HepG2 (cell line): ENCODE measurements around the gene PGAP3. TPM values are rescaled to one million over a fixed set of nuclear protein-coding genes. Genes with fewer than 3 reads are reported as not detected.

Experiments
- CERS6 ChIP-seq: sonication (generic); formaldehyde crosslinking; IDR thresholded peaks from 2 replicates; pipeline ENCODE4 v1.5.0; 2020; ENCODE audit warnings: missing genetic modification reagents
- CREB3 ChIP-seq: sonication (generic); formaldehyde crosslinking; IDR thresholded peaks from 2 replicates; pipeline ENCODE4 v1.5.0; 2020; ENCODE audit warnings: missing genetic modification reagents
- ISX ChIP-seq: sonication (generic); formaldehyde crosslinking; conservative IDR thresholded peaks from 2 replicates; pipeline ENCODE4 v1.5.0; 2020; ENCODE audit warnings: missing genetic modification reagents
- MED8 ChIP-seq: sonication (generic); formaldehyde crosslinking; IDR thresholded peaks from 2 replicates; pipeline ENCODE4 v1.8.1; 2023; ENCODE audit warnings: mild to moderate bottlenecking, missing genetic modification reagents; ENCODE audit not compliant: insufficient replicate concordance
- NFKBIZ ChIP-seq: IDR thresholded peaks from 2 replicates; pipeline ENCODE4 v1.6.1; 2018; ENCODE audit warnings: missing genetic modification reagents, missing compliant biosample characterization
- PLRG1 ChIP-seq: fragments of 450-650 bp; conservative IDR thresholded peaks from 2 replicates; pipeline ENCODE4 v1.6.1; 2016
- RFXANK ChIP-seq: IDR thresholded peaks from 2 replicates; pipeline ENCODE4 v1.6.1; 2016
- ZFP36L2 ChIP-seq: sonication (generic); formaldehyde crosslinking; IDR thresholded peaks from 2 replicates; pipeline ENCODE4 v1.4.0; 2020; ENCODE audit warnings: missing genetic modification reagents
- ZNF24 ChIP-seq: fragments of 450-650 bp; IDR thresholded peaks from 2 replicates; pipeline ENCODE4 v1.6.1; 2017; ENCODE audit warnings: antibody characterized with exemption, mild to moderate bottlenecking
- ZNF30 ChIP-seq: sonication (generic); formaldehyde crosslinking; IDR thresholded peaks from 2 replicates; pipeline ENCODE4 v1.5.0; 2020; ENCODE audit warnings: mild to moderate bottlenecking, missing genetic modification reagents
- ZNF44 ChIP-seq: sonication (generic); formaldehyde crosslinking; IDR thresholded peaks from 2 replicates; pipeline ENCODE4 v1.5.1; 2020; ENCODE audit warnings: mild to moderate bottlenecking, missing genetic modification reagents
- ZNF558 ChIP-seq: sonication (generic); formaldehyde crosslinking; IDR thresholded peaks from 2 replicates; pipeline ENCODE4 v1.9.0; 2022; ENCODE audit warnings: mild to moderate bottlenecking, missing genetic modification reagents, borderline replicate concordance
- ZNF839 ChIP-seq: sonication (generic); formaldehyde crosslinking; IDR thresholded peaks from 2 replicates; pipeline ENCODE4 v1.4.0; 2020; ENCODE audit warnings: missing genetic modification reagents, mild to moderate bottlenecking, borderline replicate concordance
- polyA plus RNA-seq, 8 experiments: library from polyadenylated mRNA; depleted of rRNA in 3 of 8; stranded (reverse) in 7 of 8; unstranded in 1 of 8; fragments of >200 nt; fragmentation: Illumina TruSeq in 4 of 8; extraction: Trizol in 4 of 8; gene quantifications; 2 replicates each; pipeline versions ENCODE4 v1.2.1 to v1.2.3, GENCODE V29; 2011 to 2016; ENCODE audit warnings: low read depth in 4 of 8, missing spikeins in 1 of 8, mixed read lengths in 1 of 8; ENCODE audit not compliant: insufficient read depth in 1 of 8
- total RNA-seq, 5 experiments: library from RNA; depleted of rRNA; stranded (reverse); fragments of >200 nt; fragmentation: Illumina TruSeq; extraction: Trizol; gene quantifications; 2 replicates each; pipeline ENCODE4 v1.2.3, GENCODE V29; 2016; ENCODE audit warnings: low read depth in 1 of 5
- TF ChIP-seq, protein P1 (sequence below): sonication (generic); formaldehyde crosslinking; IDR thresholded peaks from 2 replicates; pipeline ENCODE4 v1.4.0; 2020; ENCODE audit warnings: mild to moderate bottlenecking, missing genetic modification reagents
- TF ChIP-seq, protein P2 (sequence below): sonication (generic); formaldehyde crosslinking; IDR thresholded peaks from 2 replicates; pipeline ENCODE4 v1.4.0; 2020; ENCODE audit warnings: missing genetic modification reagents
- TF ChIP-seq, protein P3 (sequence below): sonication (generic); formaldehyde crosslinking; conservative IDR thresholded peaks from 2 replicates; pipeline ENCODE4 v1.4.0; 2020; ENCODE audit warnings: missing genetic modification reagents
- TF ChIP-seq, protein P4 (sequence below): sonication (generic); formaldehyde crosslinking; IDR thresholded peaks from 2 replicates; pipeline ENCODE4 v1.9.0; 2021; ENCODE audit warnings: mild to moderate bottlenecking, missing genetic modification reagents

PGAP3 gene
- total and polyA plus RNA-seq, 2 of the 13 experiments (the other 11 are each of a cell fraction or from before 2014, with no cell fraction given), result 11.9 to 14.6 TPM

DNA sequence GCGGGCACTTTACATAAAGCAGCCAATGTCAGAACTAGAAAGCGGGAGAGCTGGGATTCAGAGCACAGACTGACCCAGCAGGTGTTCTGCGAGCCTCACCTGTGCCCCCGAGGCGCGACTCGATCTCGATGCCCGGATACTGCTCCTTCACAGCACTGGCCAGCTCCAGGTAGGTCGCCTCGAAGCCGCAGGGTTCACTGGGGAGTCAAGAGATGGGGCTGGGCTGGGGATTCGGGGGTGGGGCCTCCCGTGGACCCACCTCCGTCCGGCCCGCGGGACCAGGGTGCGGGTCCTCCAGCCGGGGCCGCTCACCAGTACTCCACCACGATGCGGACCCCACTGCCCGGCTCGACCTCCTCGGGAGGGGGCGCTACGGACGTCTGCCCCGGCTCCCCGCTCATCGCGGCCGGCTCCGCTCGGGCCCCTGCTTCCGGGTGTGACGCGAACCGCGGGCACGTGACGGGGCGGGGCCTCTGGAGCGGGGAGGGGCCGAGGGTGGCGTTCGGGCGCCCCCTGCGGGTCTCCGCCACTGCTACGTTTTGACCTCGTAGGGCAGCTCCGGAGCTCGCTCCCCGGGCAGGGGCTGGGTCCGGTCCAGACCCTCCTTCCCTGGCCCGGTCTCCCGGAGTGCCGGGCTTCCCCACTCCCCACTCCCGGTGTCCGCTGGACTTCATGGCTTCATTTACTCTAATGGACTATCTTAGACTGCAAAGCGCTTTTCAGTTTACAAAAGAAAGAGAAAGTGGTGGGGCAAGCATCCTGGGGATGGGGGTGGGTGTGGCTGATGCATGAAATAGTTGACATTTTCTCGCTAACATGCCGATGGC is 42.5 kb upstream of the PGAP3 start, which contains the start of gene MIEN1 (continued):
- TF ChIP-seq ISX (no peak), ZNF558 (CRISPR knock-in tag) (peak; percentile 33; the same call in 1 of the 2 replicates), ZNF24 (0 out of 2 replicates have a peak, but pooled peaks have one; percentile 34), ZFP36L2 (CRISPR knock-in tag) (no peak), ZNF839 (no peak; the same call in 1 of the 2 replicates), CERS6 (no peak), ZNF44 (peak; percentile 64; the same call in 1 of the 2 replicates), PLRG1 (no peak), RFXANK (CRISPR knock-in tag) (0 out of 2 replicates have a peak, but pooled peaks have one; percentile 54), MED8 (CRISPR knock-in tag) (no peak), ZNF30 (CRISPR knock-in tag) (no peak), CREB3 (CRISPR knock-in tag) (no peak), NFKBIZ (CRISPR knock-in tag) (no peak)
- TF ChIP-seq, protein P1, sequence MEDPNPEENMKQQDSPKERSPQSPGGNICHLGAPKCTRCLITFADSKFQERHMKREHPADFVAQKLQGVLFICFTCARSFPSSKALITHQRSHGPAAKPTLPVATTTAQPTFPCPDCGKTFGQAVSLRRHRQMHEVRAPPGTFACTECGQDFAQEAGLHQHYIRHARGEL (CRISPR knock-in tag), result no peak
- TF ChIP-seq, protein P2, sequence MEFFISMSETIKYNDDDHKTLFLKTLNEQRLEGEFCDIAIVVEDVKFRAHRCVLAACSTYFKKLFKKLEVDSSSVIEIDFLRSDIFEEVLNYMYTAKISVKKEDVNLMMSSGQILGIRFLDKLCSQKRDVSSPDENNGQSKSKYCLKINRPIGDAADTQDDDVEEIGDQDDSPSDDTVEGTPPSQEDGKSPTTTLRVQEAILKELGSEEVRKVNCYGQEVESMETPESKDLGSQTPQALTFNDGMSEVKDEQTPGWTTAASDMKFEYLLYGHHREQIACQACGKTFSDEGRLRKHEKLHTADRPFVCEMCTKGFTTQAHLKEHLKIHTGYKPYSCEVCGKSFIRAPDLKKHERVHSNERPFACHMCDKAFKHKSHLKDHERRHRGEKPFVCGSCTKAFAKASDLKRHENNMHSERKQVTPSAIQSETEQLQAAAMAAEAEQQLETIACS, result peak; percentile 45; the same call in 1 of the 2 replicates
- TF ChIP-seq, protein P3, sequence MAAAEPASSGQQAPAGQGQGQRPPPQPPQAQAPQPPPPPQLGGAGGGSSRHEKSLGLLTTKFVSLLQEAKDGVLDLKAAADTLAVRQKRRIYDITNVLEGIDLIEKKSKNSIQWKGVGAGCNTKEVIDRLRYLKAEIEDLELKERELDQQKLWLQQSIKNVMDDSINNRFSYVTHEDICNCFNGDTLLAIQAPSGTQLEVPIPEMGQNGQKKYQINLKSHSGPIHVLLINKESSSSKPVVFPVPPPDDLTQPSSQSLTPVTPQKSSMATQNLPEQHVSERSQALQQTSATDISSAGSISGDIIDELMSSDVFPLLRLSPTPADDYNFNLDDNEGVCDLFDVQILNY, result no peak; the same call in 1 of the 2 replicates
- TF ChIP-seq, protein P4, sequence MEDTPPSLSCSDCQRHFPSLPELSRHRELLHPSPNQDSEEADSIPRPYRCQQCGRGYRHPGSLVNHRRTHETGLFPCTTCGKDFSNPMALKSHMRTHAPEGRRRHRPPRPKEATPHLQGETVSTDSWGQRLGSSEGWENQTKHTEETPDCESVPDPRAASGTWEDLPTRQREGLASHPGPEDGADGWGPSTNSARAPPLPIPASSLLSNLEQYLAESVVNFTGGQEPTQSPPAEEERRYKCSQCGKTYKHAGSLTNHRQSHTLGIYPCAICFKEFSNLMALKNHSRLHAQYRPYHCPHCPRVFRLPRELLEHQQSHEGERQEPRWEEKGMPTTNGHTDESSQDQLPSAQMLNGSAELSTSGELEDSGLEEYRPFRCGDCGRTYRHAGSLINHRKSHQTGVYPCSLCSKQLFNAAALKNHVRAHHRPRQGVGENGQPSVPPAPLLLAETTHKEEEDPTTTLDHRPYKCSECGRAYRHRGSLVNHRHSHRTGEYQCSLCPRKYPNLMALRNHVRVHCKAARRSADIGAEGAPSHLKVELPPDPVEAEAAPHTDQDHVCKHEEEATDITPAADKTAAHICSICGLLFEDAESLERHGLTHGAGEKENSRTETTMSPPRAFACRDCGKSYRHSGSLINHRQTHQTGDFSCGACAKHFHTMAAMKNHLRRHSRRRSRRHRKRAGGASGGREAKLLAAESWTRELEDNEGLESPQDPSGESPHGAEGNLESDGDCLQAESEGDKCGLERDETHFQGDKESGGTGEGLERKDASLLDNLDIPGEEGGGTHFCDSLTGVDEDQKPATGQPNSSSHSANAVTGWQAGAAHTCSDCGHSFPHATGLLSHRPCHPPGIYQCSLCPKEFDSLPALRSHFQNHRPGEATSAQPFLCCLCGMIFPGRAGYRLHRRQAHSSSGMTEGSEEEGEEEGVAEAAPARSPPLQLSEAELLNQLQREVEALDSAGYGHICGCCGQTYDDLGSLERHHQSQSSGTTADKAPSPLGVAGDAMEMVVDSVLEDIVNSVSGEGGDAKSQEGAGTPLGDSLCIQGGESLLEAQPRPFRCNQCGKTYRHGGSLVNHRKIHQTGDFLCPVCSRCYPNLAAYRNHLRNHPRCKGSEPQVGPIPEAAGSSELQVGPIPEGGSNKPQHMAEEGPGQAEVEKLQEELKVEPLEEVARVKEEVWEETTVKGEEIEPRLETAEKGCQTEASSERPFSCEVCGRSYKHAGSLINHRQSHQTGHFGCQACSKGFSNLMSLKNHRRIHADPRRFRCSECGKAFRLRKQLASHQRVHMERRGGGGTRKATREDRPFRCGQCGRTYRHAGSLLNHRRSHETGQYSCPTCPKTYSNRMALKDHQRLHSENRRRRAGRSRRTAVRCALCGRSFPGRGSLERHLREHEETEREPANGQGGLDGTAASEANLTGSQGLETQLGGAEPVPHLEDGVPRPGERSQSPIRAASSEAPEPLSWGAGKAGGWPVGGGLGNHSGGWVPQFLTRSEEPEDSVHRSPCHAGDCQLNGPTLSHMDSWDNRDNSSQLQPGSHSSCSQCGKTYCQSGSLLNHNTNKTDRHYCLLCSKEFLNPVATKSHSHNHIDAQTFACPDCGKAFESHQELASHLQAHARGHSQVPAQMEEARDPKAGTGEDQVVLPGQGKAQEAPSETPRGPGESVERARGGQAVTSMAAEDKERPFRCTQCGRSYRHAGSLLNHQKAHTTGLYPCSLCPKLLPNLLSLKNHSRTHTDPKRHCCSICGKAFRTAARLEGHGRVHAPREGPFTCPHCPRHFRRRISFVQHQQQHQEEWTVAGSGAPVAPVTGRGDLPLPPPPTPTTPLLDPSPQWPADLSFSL (CRISPR knock-in tag), result no peak
